Measurements from ENCODE around the gene NSDHL. TPM values are rescaled to one million over a fixed set of nuclear protein-coding genes. Genes with fewer than 3 reads are reported as not detected.

NSDHL gene
- total and polyA plus RNA-seq, 2 of the 4 experiments (the other 2 are of a cell fraction), result 22.8 to 26.0 TPM

- Histone ChIP-seq H4K8ac (ENCODE audit: low read depth in 2 of 2, low read length in 2 of 2) (no peak overlapping the region), H2AK5ac (ENCODE audit: low read depth, low read length) (no peak overlapping the region), H2BK120ac (ENCODE audit: low read depth, low read length) (no peak overlapping the region), H2AK9ac (replicated peaks; ENCODE audit: low read depth, low read length, poor library complexity) (no peak overlapping the region), H3K4ac (ENCODE audit: low read depth, low read length) (no peak overlapping the region), H3K18ac (ENCODE audit: low read depth, low read length) (no peak overlapping the region), H3K9me1 (ENCODE audit: insufficient read depth, low read length) (no peaks in the 10 kb centered on the region), H3K36me3 (ENCODE audit: control insufficient read depth, insufficient read depth, low read length) (no peaks in the 10 kb centered on the region; the same call in none of the 2 replicates), H3K79me1 (ENCODE audit: low read depth in 1 of 2, low read length in 2 of 2) (peaks cover 5 to 11% of the 10 kb centered on the region in 2 experiments; a peak in 2 of 4 replicates), H4K5ac (ENCODE audit: low read depth, low read length) (no peak overlapping the region), H3K27me3 (ENCODE audit: control insufficient read depth, insufficient read depth, low read length) (no peaks in the 10 kb centered on the region), H3K4me3 (ENCODE audit: insufficient read depth, low read depth, low read length) (no peak overlapping the region), H3K27ac (ENCODE audit: insufficient read depth, low read length) (no peak overlapping the region), H2BK5ac (ENCODE audit: low read depth, low read length, poor library complexity, severe bottlenecking) (no peak overlapping the region), H3K4me1 (ENCODE audit: control insufficient read depth, insufficient read depth, low read length) (0 out of 2 replicates have a peak, but pooled peaks cover 2% of the 10 kb centered on the region), H2BK15ac (ENCODE audit: low read depth, low read length) (no peak overlapping the region), H3K4me2 (ENCODE audit: low read depth, low read length) (no peak overlapping the region), H3K9me3 (ENCODE audit: control insufficient read depth, insufficient read depth, low read length) (no peaks in the 10 kb centered on the region), H3K23ac (ENCODE audit: low read depth, low read length) (no peak overlapping the region), H2AFZ (replicated peaks; ENCODE audit: low read length, poor library complexity) (no peak overlapping the region), H2BK20ac (ENCODE audit: low read depth, low read length) (no peak overlapping the region), H4K91ac (ENCODE audit: insufficient read depth, low read depth, low read length) (no peak overlapping the region), H3K56ac (ENCODE audit: extremely low read depth, insufficient read depth, low read length) (no peak overlapping the region), H4K20me1 (ENCODE audit: insufficient read depth, low read length) (no peaks in the 10 kb centered on the region; the same call in 1 of the 2 replicates), H3K9ac (ENCODE audit: low read depth, low read length) (no peak overlapping the region), H3K14ac (replicated peaks; ENCODE audit: low read depth, low read length) (no peak overlapping the region)
- CTCF ChIA-PET, result no interaction called here
- no TSS peak for BruUV-seq (replicated peaks)
- POLR2A ChIA-PET (ENCODE audit: unreplicated experiment), result no interaction called here
- 71% methylated on average over 1 of the region's 5 CpGs; no CpG with 5 or more reads in 1 of the 2 experiments for WGBS, 2 experiments (ENCODE audit: extremely low coverage in 2 of 2, insufficient read length in 1 of 2)
- TF ChIP-seq ELK1 (IDR thresholded peaks at IDR 0.05; ENCODE audit: borderline replicate concordance, low read depth, low read length), result no peak
- TF ChIP-seq SMC3 (IDR thresholded peaks at IDR 0.05; ENCODE audit: low read depth, low read length), result no peak
- TF ChIP-seq MAFK (IDR thresholded peaks at IDR 0.05; ENCODE audit: low read depth, low read length), result no peak
- no peak for TF ChIP-seq RAD21 (IDR thresholded peaks at IDR 0.05; ENCODE audit: low read length)
- no peak for TF ChIP-seq NFE2L2 (IDR thresholded peaks at IDR 0.05; ENCODE audit: low read depth, low read length)
- intact Hi-C loops (cut with micrococcal nuclease) (no loop called here), in situ Hi-C loops (cut with MboI; ENCODE audit: low sequenced_read_pairs) (no loop called here), dilution Hi-C loops (cut with HindIII; ENCODE audit: low sequenced_read_pairs, unreplicated experiment) (no loop called here)
- no peak for ATAC-seq (ENCODE audit: low read depth)
- no peak for DNase-seq
Measured at GRCh38 chrX:152832520-152832919, 1.7 kb downstream of the NSDHL start.
